Skeletal muscle tissue (tissue), 4 donors: ENCODE results near the gene FMN1. TPM values are rescaled to one million over a fixed set of nuclear protein-coding genes. Genes with fewer than 3 reads are reported as not detected.

Experiments
- H3K27ac ChIP-seq: one replicate; pipeline ENCODE4 v1.7.0; 2013; ENCODE audit warnings: mild to moderate bottlenecking, low read depth, low read length, inconsistent platforms
- H3K27me3 ChIP-seq, 3 donors: one replicate each; pipeline ENCODE4 v1.7.0; 2013; ENCODE audit warnings: low read length in 3 of 3; ENCODE audit not compliant: control insufficient read depth in 3 of 3, insufficient read depth in 3 of 3
- H3K36me3 ChIP-seq, 3 donors: one replicate each; pipeline ENCODE4 v1.7.0; 2013; ENCODE audit warnings: low read length in 3 of 3; ENCODE audit not compliant: control insufficient read depth in 3 of 3, insufficient read depth in 3 of 3
- H3K4me1 ChIP-seq, 3 donors: one replicate each; pipeline ENCODE4 v1.7.0; 2013; ENCODE audit warnings: low read length in 3 of 3, mild to moderate bottlenecking in 3 of 3; ENCODE audit not compliant: control insufficient read depth in 3 of 3, insufficient read depth in 3 of 3
- H3K4me3 ChIP-seq, 3 donors: one replicate each; pipeline ENCODE4 v1.7.0; 2013; ENCODE audit warnings: low read length in 3 of 3
- H3K9ac ChIP-seq, 3 donors: one replicate each; pipeline ENCODE4 v1.7.0; 2013; ENCODE audit warnings: low read length in 3 of 3, mild to moderate bottlenecking in 3 of 3, moderate library complexity in 2 of 3, low read depth in 1 of 3
- H3K9me3 ChIP-seq, 3 donors: one replicate each; pipeline ENCODE4 v1.7.0; 2013; ENCODE audit warnings: low read length in 3 of 3; ENCODE audit not compliant: control insufficient read depth in 3 of 3
- total RNA-seq: library from RNA; depleted of rRNA; stranded (reverse); fragments of >200 nt; gene quantifications from one replicate; pipeline ENCODE4 v1.2.3, GENCODE V29; 2014
- donor health status: Osteomylitis.

FMN1 gene
- total RNA-seq, 1 donor from 2014 or later: 3.7 TPM

GRCh38 chr15:32981536-32981935 lies 213.0 kb downstream of the FMN1 start:
- no peak overlapping the region for H3K27ac ChIP-seq
- H3K27me3 ChIP-seq: no peaks in the 10 kb centered on the region
- H3K9ac ChIP-seq: no peak overlapping the region
- no peaks in the 10 kb centered on the region for H3K4me1 ChIP-seq
- H3K9me3 ChIP-seq: no peaks in the 10 kb centered on the region
- no peaks in the 10 kb centered on the region for H3K36me3 ChIP-seq
- no peak overlapping the region for H3K4me3 ChIP-seq

DNA sequence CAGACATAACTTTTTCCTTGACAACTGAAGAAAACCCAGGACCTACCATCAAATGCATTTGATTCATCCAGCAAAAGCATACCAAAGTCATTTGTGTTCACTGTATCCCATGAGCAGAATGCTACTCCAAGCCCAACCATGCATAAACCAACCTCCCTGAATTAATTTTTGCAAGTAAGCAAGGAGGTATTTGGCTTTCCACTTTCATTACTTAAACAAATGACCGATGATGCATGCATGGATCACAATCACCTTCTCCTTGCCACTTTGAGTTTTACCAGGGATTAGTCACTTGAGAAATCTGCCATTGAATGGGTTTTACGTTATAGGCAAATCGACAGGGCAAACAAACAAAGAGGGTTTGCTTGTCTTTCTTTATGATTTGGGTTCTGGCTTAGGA lies 214.8 kb downstream of the FMN1 start:
- Histone ChIP-seq H3K9ac (no peak overlapping the region), H3K27me3 (no peaks in the 10 kb centered on the region), H3K9me3 (no peaks in the 10 kb centered on the region), H3K4me3 (no peak overlapping the region), H3K27ac (no peak overlapping the region), H3K36me3 (no peaks in the 10 kb centered on the region), H3K4me1 (no peaks in the 10 kb centered on the region)

- Histone ChIP-seq H3K36me3 (no peaks in the 10 kb centered on the region), H3K9me3 (no peaks in the 10 kb centered on the region), H3K27ac (no peak overlapping the region), H3K9ac (no peak overlapping the region), H3K4me1 (no peaks in the 10 kb centered on the region), H3K27me3 (no peaks in the 10 kb centered on the region), H3K4me3 (no peak overlapping the region)
These were observed 217.0 kb downstream of the FMN1 start for GRCh38 chr15:32977506-32977905.

GRCh38 chr15:32974691-32975090 lies 219.8 kb downstream of the FMN1 start:
- Histone ChIP-seq H3K4me3 (no peak overlapping the region), H3K4me1 (no peaks in the 10 kb centered on the region), H3K36me3 (no peaks in the 10 kb centered on the region), H3K9me3 (no peaks in the 10 kb centered on the region), H3K27me3 (no peaks in the 10 kb centered on the region), H3K27ac (no peak overlapping the region), H3K9ac (no peak overlapping the region)

DNA sequence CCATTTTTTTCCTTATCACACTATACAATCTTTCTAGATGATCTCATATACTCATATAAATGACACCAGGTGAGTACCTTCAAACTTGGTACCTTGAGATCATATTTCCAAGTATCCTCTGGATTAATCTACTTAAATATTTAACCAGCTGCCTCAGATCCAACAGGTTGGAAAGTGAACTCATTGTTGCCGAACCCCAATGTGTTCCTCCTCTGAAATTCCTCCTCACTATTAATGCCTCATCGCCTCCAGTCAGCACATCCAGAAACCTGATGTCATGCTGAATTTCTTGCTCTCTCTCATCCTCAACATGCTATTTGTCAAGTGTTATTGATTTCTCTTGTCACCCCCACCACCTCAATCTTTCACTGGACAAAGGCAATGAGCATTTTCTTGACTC lies 221.8 kb downstream of the FMN1 start:
- H3K4me1 ChIP-seq: no peaks in the 10 kb centered on the region
- H3K27ac ChIP-seq: no peak overlapping the region
- no peaks in the 10 kb centered on the region for H3K27me3 ChIP-seq
- no peak overlapping the region for H3K9ac ChIP-seq
- no peaks in the 10 kb centered on the region for H3K9me3 ChIP-seq
- no peak overlapping the region for H3K4me3 ChIP-seq
- H3K36me3 ChIP-seq: no peaks in the 10 kb centered on the region

GRCh38 chr15:32970847-32971246 lies 223.7 kb downstream of the FMN1 start:
- no peaks in the 10 kb centered on the region for H3K9me3 ChIP-seq
- H3K36me3 ChIP-seq: no peaks in the 10 kb centered on the region
- H3K27me3 ChIP-seq: peaks cover 0 to under 1% (median 0%) of the 10 kb centered on the region in 3 donors
- no peaks in the 10 kb centered on the region for H3K4me1 ChIP-seq
- H3K27ac ChIP-seq: no peak overlapping the region
- H3K9ac ChIP-seq: no peak overlapping the region
- no peak overlapping the region for H3K4me3 ChIP-seq

DNA sequence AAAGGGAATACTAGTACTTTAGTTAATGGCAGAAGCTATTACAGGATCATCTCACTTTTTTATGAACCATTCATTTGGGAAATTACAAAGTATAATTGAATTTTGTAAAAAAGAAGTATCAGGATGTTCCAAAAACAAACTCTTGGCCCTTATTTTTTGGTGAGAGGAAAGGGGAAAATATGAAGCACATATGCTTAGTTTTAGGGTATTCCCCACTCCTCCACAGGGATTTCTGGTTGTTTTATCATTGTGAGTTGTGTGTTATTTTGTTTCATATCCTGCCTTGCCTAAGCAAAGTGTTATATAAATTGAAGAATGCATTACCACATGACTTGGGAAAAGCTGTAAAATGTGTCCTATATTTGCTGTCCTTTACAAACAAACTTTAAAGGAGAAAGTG lies 227.0 kb downstream of the FMN1 start:
- H3K9me3 ChIP-seq: no peaks in the 10 kb centered on the region
- peaks cover 0 to 2% (median 0%) of the 10 kb centered on the region in 3 donors for H3K27me3 ChIP-seq
- no peak overlapping the region for H3K9ac ChIP-seq
- H3K4me1 ChIP-seq: no peaks in the 10 kb centered on the region
- H3K4me3 ChIP-seq: no peak overlapping the region
- H3K27ac ChIP-seq: no peak overlapping the region
- no peaks in the 10 kb centered on the region for H3K36me3 ChIP-seq

- H3K9me3 ChIP-seq: no peaks in the 10 kb centered on the region
- no peaks in the 10 kb centered on the region for H3K4me1 ChIP-seq
- H3K27me3 ChIP-seq: peaks cover 0 to 2% (median 0%) of the 10 kb centered on the region in 3 donors
- no peak overlapping the region for H3K4me3 ChIP-seq
- H3K36me3 ChIP-seq: no peaks in the 10 kb centered on the region
- no peak overlapping the region for H3K27ac ChIP-seq
- no peak overlapping the region for H3K9ac ChIP-seq
These were observed 228.0 kb downstream of the FMN1 start for GRCh38 chr15:32966512-32966911.

- Histone ChIP-seq H3K4me1 (no peaks in the 10 kb centered on the region), H3K4me3 (no peak overlapping the region), H3K27me3 (peaks cover 0 to 2% (median 0%) of the 10 kb centered on the region in 3 donors), H3K27ac (no peak overlapping the region), H3K9ac (no peak overlapping the region), H3K36me3 (no peaks in the 10 kb centered on the region), H3K9me3 (no peaks in the 10 kb centered on the region)
These were observed 228.6 kb downstream of the FMN1 start for GRCh38 chr15:32965897-32966296.

GRCh38 chr15:32959077-32959476 lies 235.4 kb downstream of the FMN1 start:
- Histone ChIP-seq H3K4me1 (peaks cover 0 to 6% (median 0%) of the 10 kb centered on the region in 3 donors), H3K4me3 (peak overlapping the region in 1 of 3 donors; percentile 7), H3K27me3 (no peaks in the 10 kb centered on the region), H3K9ac (no peak overlapping the region), H3K27ac (no peak overlapping the region), H3K9me3 (no peaks in the 10 kb centered on the region), H3K36me3 (no peaks in the 10 kb centered on the region)

- H3K36me3 ChIP-seq: no peaks in the 10 kb centered on the region
- no peak overlapping the region for H3K4me3 ChIP-seq
- no peak overlapping the region for H3K9ac ChIP-seq
- H3K27ac ChIP-seq: no peak overlapping the region
- H3K4me1 ChIP-seq: peaks cover 2 to 16% (median 3%) of the 10 kb centered on the region in 3 donors
- no peaks in the 10 kb centered on the region for H3K27me3 ChIP-seq
- H3K9me3 ChIP-seq: no peaks in the 10 kb centered on the region
These were observed 237.3 kb downstream of the FMN1 start for GRCh38 chr15:32957219-32957618.
